ENCODE measurements around the gene SGPP2. TPM values are rescaled to one million over a fixed set of nuclear protein-coding genes. Genes with fewer than 3 reads are reported as not detected.

The SGPP2 gene
- total RNA-seq, 1 donor from 2014 or later = 0.20 TPM

GRCh38 chr2:222495388-222495787, 71.0 kb downstream of the SGPP2 start:
- TF ChIP-seq EZH2 (IDR thresholded peaks at IDR 0.05; ENCODE audit: insufficient read depth, low read length) = no peak
- TF ChIP-seq, protein P1, sequence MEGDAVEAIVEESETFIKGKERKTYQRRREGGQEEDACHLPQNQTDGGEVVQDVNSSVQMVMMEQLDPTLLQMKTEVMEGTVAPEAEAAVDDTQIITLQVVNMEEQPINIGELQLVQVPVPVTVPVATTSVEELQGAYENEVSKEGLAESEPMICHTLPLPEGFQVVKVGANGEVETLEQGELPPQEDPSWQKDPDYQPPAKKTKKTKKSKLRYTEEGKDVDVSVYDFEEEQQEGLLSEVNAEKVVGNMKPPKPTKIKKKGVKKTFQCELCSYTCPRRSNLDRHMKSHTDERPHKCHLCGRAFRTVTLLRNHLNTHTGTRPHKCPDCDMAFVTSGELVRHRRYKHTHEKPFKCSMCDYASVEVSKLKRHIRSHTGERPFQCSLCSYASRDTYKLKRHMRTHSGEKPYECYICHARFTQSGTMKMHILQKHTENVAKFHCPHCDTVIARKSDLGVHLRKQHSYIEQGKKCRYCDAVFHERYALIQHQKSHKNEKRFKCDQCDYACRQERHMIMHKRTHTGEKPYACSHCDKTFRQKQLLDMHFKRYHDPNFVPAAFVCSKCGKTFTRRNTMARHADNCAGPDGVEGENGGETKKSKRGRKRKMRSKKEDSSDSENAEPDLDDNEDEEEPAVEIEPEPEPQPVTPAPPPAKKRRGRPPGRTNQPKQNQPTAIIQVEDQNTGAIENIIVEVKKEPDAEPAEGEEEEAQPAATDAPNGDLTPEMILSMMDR (IDR thresholded peaks at IDR 0.05; ENCODE audit: insufficient read depth, low read depth, low read length) = no peak
- peaks cover 3% of the 10 kb centered on the region for H3K9me3 Mint-ChIP-seq (ENCODE audit: unreplicated experiment)
- no peaks in the 10 kb centered on the region for H3K4me1 Mint-ChIP-seq (ENCODE audit: low read depth, unreplicated experiment)
- Histone ChIP-seq H4K20me1 (ENCODE audit: insufficient read depth, low read length) (no peaks in the 10 kb centered on the region), H3K9me3 (ENCODE audit: insufficient read depth, low read depth, low read length) (no peaks in the 10 kb centered on the region), H3K9ac (ENCODE audit: low read length) (no peak overlapping the region), H2AFZ (ENCODE audit: low read depth, low read length) (no peak overlapping the region), H3K27ac (ENCODE audit: low read depth, low read length) (no peak overlapping the region), H3K79me2 (ENCODE audit: insufficient read depth, low read length) (no peaks in the 10 kb centered on the region), H3K4me1 (ENCODE audit: insufficient read depth, low read length) (no peaks in the 10 kb centered on the region), H3K36me3 (ENCODE audit: insufficient read depth, low read length) (no peaks in the 10 kb centered on the region), H3K4me3 (ENCODE audit: insufficient read depth, low read depth, low read length) (no peak overlapping the region), H3K4me2 (ENCODE audit: low read length) (no peak overlapping the region), H3K27me3 (ENCODE audit: insufficient read depth, low read length) (no peaks in the 10 kb centered on the region)
- no peaks in the 10 kb centered on the region for H3K36me3 Mint-ChIP-seq (ENCODE audit: low read depth, unreplicated experiment)
- no peak for FAIRE-seq
- DNase-seq (ENCODE audit: low read depth) = no peak
- H3K27me3 Mint-ChIP-seq (ENCODE audit: low read depth, unreplicated experiment) = peaks cover 19% of the 10 kb centered on the region
- H3K27ac Mint-ChIP-seq (ENCODE audit: unreplicated experiment) = no peak overlapping the region
- no peak overlapping the region for H3K4me3 Mint-ChIP-seq (ENCODE audit: unreplicated experiment)

DNA sequence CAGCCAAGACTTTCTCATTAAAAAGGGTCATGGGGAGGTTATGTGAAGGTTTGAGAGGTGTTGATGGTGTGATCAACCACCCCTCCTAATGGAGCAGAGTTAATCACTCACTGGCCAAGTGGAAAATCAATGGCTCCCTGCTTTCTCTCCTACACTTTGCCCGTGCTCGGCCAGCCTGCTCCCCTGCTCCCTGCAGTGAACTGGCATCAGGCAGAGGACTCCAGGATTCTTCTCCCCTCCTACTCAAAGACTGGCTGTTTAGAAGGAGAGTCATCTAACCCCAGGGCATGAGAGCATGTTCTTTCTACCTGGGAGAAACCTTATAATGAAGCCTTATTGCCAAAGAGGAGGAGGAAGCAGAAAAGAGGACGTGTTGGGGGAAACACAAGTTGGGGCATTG, 74.9 kb downstream of the SGPP2 start:
- H3K4me1 ChIP-seq (ENCODE audit: insufficient read depth, low read length) = no peaks in the 10 kb centered on the region
- H3K36me3 ChIP-seq (ENCODE audit: insufficient read depth, low read length) = no peaks in the 10 kb centered on the region
- no peaks in the 10 kb centered on the region for H4K20me1 ChIP-seq (ENCODE audit: insufficient read depth, low read length)
- Mint-ChIP-seq H3K9me3 (ENCODE audit: unreplicated experiment) (no peaks in the 10 kb centered on the region), H3K27me3 (ENCODE audit: low read depth, unreplicated experiment) (peaks cover 20% of the 10 kb centered on the region), H3K36me3 (ENCODE audit: low read depth, unreplicated experiment) (no peaks in the 10 kb centered on the region), H3K4me3 (ENCODE audit: unreplicated experiment) (no peak overlapping the region), H3K4me1 (ENCODE audit: low read depth, unreplicated experiment) (no peaks in the 10 kb centered on the region), H3K27ac (ENCODE audit: unreplicated experiment) (no peak overlapping the region)
- no peak for TF ChIP-seq EZH2 (IDR thresholded peaks at IDR 0.05; ENCODE audit: insufficient read depth, low read length)
- TF ChIP-seq, protein P1 (IDR thresholded peaks at IDR 0.05; ENCODE audit: insufficient read depth, low read depth, low read length) = no peak
- H3K9me3 ChIP-seq (ENCODE audit: insufficient read depth, low read depth, low read length) = no peaks in the 10 kb centered on the region
- H3K27me3 ChIP-seq (ENCODE audit: insufficient read depth, low read length) = peaks cover 5% of the 10 kb centered on the region
- no peak for DNase-seq (ENCODE audit: low read depth)
- no peak overlapping the region for H3K4me2 ChIP-seq (ENCODE audit: low read length)
- no peak for FAIRE-seq
- H3K27ac ChIP-seq (ENCODE audit: low read depth, low read length) = no peak overlapping the region
- H2AFZ ChIP-seq (ENCODE audit: low read depth, low read length) = no peak overlapping the region
- no peak overlapping the region for H3K4me3 ChIP-seq (ENCODE audit: insufficient read depth, low read depth, low read length)
- no peak overlapping the region for H3K9ac ChIP-seq (ENCODE audit: low read length)
- H3K79me2 ChIP-seq (ENCODE audit: insufficient read depth, low read length) = no peaks in the 10 kb centered on the region

DNA sequence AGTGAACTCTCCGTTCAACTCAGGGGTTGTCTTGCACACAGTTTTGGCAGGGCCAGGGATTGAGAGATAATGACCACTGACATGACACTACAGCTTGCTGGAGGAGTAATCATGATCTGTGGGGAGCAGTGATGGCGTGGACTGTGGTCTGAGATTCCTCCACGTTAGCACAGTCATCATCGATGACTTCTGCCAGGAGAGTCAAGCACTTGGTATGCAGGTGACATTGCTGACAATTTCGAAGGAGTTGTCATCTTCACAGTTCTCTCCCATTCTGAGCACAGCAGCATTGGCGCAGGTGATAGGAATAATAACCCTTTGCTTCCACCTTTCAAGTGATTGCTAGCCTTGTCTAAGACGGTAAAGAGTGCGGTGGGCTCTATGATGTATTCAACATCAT, 79.8 kb downstream of the SGPP2 start:
- DNase-seq (ENCODE audit: low read depth) (no peak), FAIRE-seq (no peak)
- Histone ChIP-seq H3K9ac (ENCODE audit: low read length) (no peak overlapping the region), H3K4me1 (ENCODE audit: insufficient read depth, low read length) (no peaks in the 10 kb centered on the region), H3K4me2 (ENCODE audit: low read length) (no peak overlapping the region), H3K9me3 (ENCODE audit: insufficient read depth, low read depth, low read length) (no peaks in the 10 kb centered on the region), H3K27ac (ENCODE audit: low read depth, low read length) (no peak overlapping the region), H4K20me1 (ENCODE audit: insufficient read depth, low read length) (no peaks in the 10 kb centered on the region), H3K4me3 (ENCODE audit: insufficient read depth, low read depth, low read length) (no peak overlapping the region), H2AFZ (ENCODE audit: low read depth, low read length) (no peak overlapping the region), H3K79me2 (ENCODE audit: insufficient read depth, low read length) (no peaks in the 10 kb centered on the region), H3K36me3 (ENCODE audit: insufficient read depth, low read length) (no peaks in the 10 kb centered on the region), H3K27me3 (ENCODE audit: insufficient read depth, low read length) (peaks cover 5% of the 10 kb centered on the region)
- H3K36me3 Mint-ChIP-seq (ENCODE audit: low read depth, unreplicated experiment) = no peaks in the 10 kb centered on the region
- H3K27ac Mint-ChIP-seq (ENCODE audit: unreplicated experiment) = no peak overlapping the region
- H3K4me3 Mint-ChIP-seq (ENCODE audit: unreplicated experiment) = no peak overlapping the region
- H3K9me3 Mint-ChIP-seq (ENCODE audit: unreplicated experiment) = no peaks in the 10 kb centered on the region
- H3K27me3 Mint-ChIP-seq (ENCODE audit: low read depth, unreplicated experiment) = peaks cover 16% of the 10 kb centered on the region
- no peak for TF ChIP-seq EZH2 (IDR thresholded peaks at IDR 0.05; ENCODE audit: insufficient read depth, low read length)
- TF ChIP-seq, protein P1 (IDR thresholded peaks at IDR 0.05; ENCODE audit: insufficient read depth, low read depth, low read length) = no peak
- no peaks in the 10 kb centered on the region for H3K4me1 Mint-ChIP-seq (ENCODE audit: low read depth, unreplicated experiment)

Data from astrocyte (in vitro differentiated cells and primary cell).